ENCODE measurements around the gene SLIT3. TPM values are rescaled to one million over a fixed set of nuclear protein-coding genes. Genes with fewer than 3 reads are reported as not detected.
A peak's percentile ranks its signal among the peaks of the same experiment; 100 is the strongest.
"Not testable (repeated sequence)": the region's sequence is repeated elsewhere in the genome, so short reads cannot be mapped to it uniquely, and the experiment has no call there.

The SLIT3 gene
- total RNA-seq, 4 donors from 2014 or later: 0.72 to 37.4 (median 5.3) TPM

- TF ChIP-seq POLR2A (IDR thresholded peaks at IDR 0.05) (no peak), CTCF (IDR thresholded peaks at IDR 0.05) (no peak)
- no peak for DNase-seq
- Histone ChIP-seq H3K36me3 (no peaks in the 10 kb centered on the region), H3K27ac (no peak overlapping the region), H3K4me3 (no peak overlapping the region), H3K9me3 (no peaks in the 10 kb centered on the region), H3K27me3 (peaks cover 0 to 18% (median 0%) of the 10 kb centered on the region in 4 donors), H3K4me1 (no peaks in the 10 kb centered on the region)
- 82 to 85% methylated on average over 11 of the region's 11 CpGs for WGBS, 2 donors
- intact Hi-C loops (cut with DNase I): no loop called here
Measured at GRCh38 chr5:168746893-168747640, 553.9 kb downstream of the SLIT3 start.

- H3K4me3 ChIP-seq; intact Hi-C loops (cut with DNase I); H3K9me3 ChIP-seq; DNase-seq; H3K4me1 ChIP-seq; H3K27ac ChIP-seq; H3K36me3 ChIP-seq: not testable (repeated sequence)
- peaks cover 0 to 18% (median 0%) of the 10 kb centered on the region in 4 donors for H3K27me3 ChIP-seq
- 72 to 82% methylated on average over 10 of the region's 10 CpGs for WGBS, 2 donors
Measured at GRCh38 chr5:168746126-168746892, 554.6 kb downstream of the SLIT3 start.

- no peaks in the 10 kb centered on the region for H3K4me1 ChIP-seq
- no peak for TF ChIP-seq POLR2A (IDR thresholded peaks at IDR 0.05)
- TF ChIP-seq CTCF (IDR thresholded peaks at IDR 0.05): no peak
- intact Hi-C loops (cut with DNase I): no loop called here
- DNase-seq: no peak
- no peaks in the 10 kb centered on the region for H3K36me3 ChIP-seq
- H3K4me3 ChIP-seq: no peak overlapping the region
- H3K9me3 ChIP-seq: no peaks in the 10 kb centered on the region
- H3K27me3 ChIP-seq: peaks cover 0 to 10% (median 0%) of the 10 kb centered on the region in 4 donors
- WGBS, 2 donors: 87 to 91% methylated on average over 7 of the region's 7 CpGs
- H3K27ac ChIP-seq: no peak overlapping the region
Measured at GRCh38 chr5:168743617-168744016, 557.3 kb downstream of the SLIT3 start.

GRCh38 chr5:168742311-168742710, 558.6 kb downstream of the SLIT3 start:
- H3K36me3 ChIP-seq; intact Hi-C loops (cut with DNase I); H3K27ac ChIP-seq; H3K4me3 ChIP-seq; H3K9me3 ChIP-seq; H3K27me3 ChIP-seq; DNase-seq; H3K4me1 ChIP-seq: not testable (repeated sequence)
- WGBS, 2 donors: 62% methylated on average over 2 of the region's 2 CpGs; no CpG with 5 or more reads in 1 of the 2 donors

GRCh38 chr5:168740811-168741213, 560.1 kb downstream of the SLIT3 start:
- Histone ChIP-seq H3K36me3 (no peaks in the 10 kb centered on the region), H3K27ac (peak overlapping the region in 2 of 4 donors; percentile 54 to 59), H3K27me3 (no peaks in the 10 kb centered on the region), H3K4me3 (peak overlapping the region in 1 of 4 donors; percentile 37), H3K4me1 (no peaks in the 10 kb centered on the region), H3K9me3 (no peaks in the 10 kb centered on the region)
- intact Hi-C loops (cut with DNase I): no loop called here
- no peak for DNase-seq
- WGBS, 2 donors: 55 to 57% methylated on average over 7 of the region's 8 CpGs
- TF ChIP-seq POLR2A (IDR thresholded peaks at IDR 0.05): no peak
- no peak for TF ChIP-seq CTCF (IDR thresholded peaks at IDR 0.05)
